ENCODE measurements around the gene MYO1D. TPM values are rescaled to one million over a fixed set of nuclear protein-coding genes. Genes with fewer than 3 reads are reported as not detected.

The MYO1D gene
- total and polyA plus RNA-seq, 12 donors: 13.6 to 103 (median 59.8) TPM

- Histone ChIP-seq H3K4me3 (no peak overlapping the region), H3K36me3 (replicated peaks in 1 of 2) (no peaks in the 10 kb centered on the region), H3K27me3 (no peaks in the 10 kb centered on the region), H3K27ac (no peak overlapping the region), H3K9me3 (replicated peaks in 1 of 3) (no peaks in the 10 kb centered on the region), H3K4me1 (replicated peaks in 1 of 2) (no peaks in the 10 kb centered on the region)
- intact Hi-C loops (cut with DNase I): no loop called here
- no peak for DNase-seq
- WGBS, 4 donors: 84 to 95% (median 93%) methylated on average over 1 of the region's 1 CpG
- TF ChIP-seq CTCF (IDR thresholded peaks at IDR 0.05) (no peak), POLR2A (IDR thresholded peaks at IDR 0.05) (no peak)
These were observed 180.5 kb downstream of the MYO1D start for GRCh38 chr17:32696426-32696825.

- Histone ChIP-seq H3K4me3 (no peak overlapping the region), H3K27me3 (no peaks in the 10 kb centered on the region), H3K36me3 (replicated peaks in 1 of 2) (no peaks in the 10 kb centered on the region), H3K9me3 (replicated peaks in 1 of 3) (no peaks in the 10 kb centered on the region), H3K27ac (no peak overlapping the region), H3K4me1 (replicated peaks in 1 of 2) (no peaks in the 10 kb centered on the region)
- DNase-seq: no peak
- intact Hi-C loops (cut with DNase I): no loop called here
- TF ChIP-seq POLR2A (IDR thresholded peaks at IDR 0.05) (no peak), CTCF (IDR thresholded peaks at IDR 0.05) (no peak)
These were observed 181.1 kb downstream of the MYO1D start for GRCh38 chr17:32695864-32696263.

GRCh38 chr17:32693194-32693897 lies 183.6 kb downstream of the MYO1D start:
- DNase-seq: no peak
- no peaks in the 10 kb centered on the region for H3K4me1 ChIP-seq (replicated peaks in 1 of 2)
- H3K36me3 ChIP-seq (replicated peaks in 1 of 2): no peaks in the 10 kb centered on the region
- no peak overlapping the region for H3K4me3 ChIP-seq
- intact Hi-C loops (cut with DNase I): no loop called here
- no peaks in the 10 kb centered on the region for H3K27me3 ChIP-seq
- 90 to 92% (median 90%) methylated on average over 5 of the region's 5 CpGs for WGBS, 4 donors
- H3K27ac ChIP-seq: no peak overlapping the region
- TF ChIP-seq POLR2A (IDR thresholded peaks at IDR 0.05) (no peak), CTCF (IDR thresholded peaks at IDR 0.05) (no peak)
- H3K9me3 ChIP-seq (replicated peaks in 1 of 3): no peaks in the 10 kb centered on the region

DNA sequence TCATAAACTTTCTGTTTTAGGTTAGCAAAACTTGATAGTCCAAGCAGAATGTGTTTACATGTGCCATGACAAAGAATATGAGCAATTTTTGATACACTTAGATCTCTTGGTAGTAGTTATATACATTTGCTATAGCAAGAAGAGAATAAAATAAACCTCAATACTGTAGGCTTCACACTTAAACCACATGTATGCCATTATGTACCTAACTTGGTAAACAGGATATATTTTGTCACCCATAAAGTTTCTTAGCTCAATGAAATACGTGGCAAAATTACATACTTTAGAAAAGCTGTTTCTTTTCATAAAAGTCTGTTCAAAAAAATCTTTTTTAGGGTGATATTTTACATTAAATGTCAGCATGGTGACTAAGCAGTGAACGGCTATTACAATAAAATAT lies 184.7 kb downstream of the MYO1D start:
- Histone ChIP-seq H3K4me1 (replicated peaks in 1 of 2) (no peaks in the 10 kb centered on the region), H3K27me3 (no peaks in the 10 kb centered on the region), H3K4me3 (no peak overlapping the region), H3K9me3 (replicated peaks in 1 of 3) (no peaks in the 10 kb centered on the region), H3K27ac (no peak overlapping the region), H3K36me3 (replicated peaks in 1 of 2) (no peaks in the 10 kb centered on the region)
- intact Hi-C loops (cut with DNase I): no loop called here
- DNase-seq: no peak
- TF ChIP-seq POLR2A (IDR thresholded peaks at IDR 0.05): no peak
- TF ChIP-seq CTCF (IDR thresholded peaks at IDR 0.05): no peak
- 81 to 93% (median 85%) methylated on average over 2 of the region's 2 CpGs for WGBS, 4 donors

Measured in adrenal gland (tissue), 12 donors.